HepG2 (cell line): ENCODE measurements around the gene PIP5K1C. TPM values are rescaled to one million over a fixed set of nuclear protein-coding genes. Genes with fewer than 3 reads are reported as not detected.

Source experiments
- CAMTA2 ChIP-seq: sonication (generic); formaldehyde crosslinking; IDR thresholded peaks from 2 replicates; pipeline ENCODE4 v1.4.0; 2020; ENCODE audit warnings: mild to moderate bottlenecking, missing genetic modification reagents, borderline replicate concordance
- MYPOP ChIP-seq: sonication (generic); formaldehyde crosslinking; IDR thresholded peaks from 2 replicates; pipeline ENCODE4 v1.8.1; 2023; ENCODE audit warnings: mild to moderate bottlenecking, moderate library complexity, missing genetic modification reagents
- NBN ChIP-seq: fragments of 450-650 bp; conservative IDR thresholded peaks from 2 replicates; pipeline ENCODE4 v1.6.1; 2017
- NCOA2 ChIP-seq: sonication (generic); formaldehyde crosslinking; IDR thresholded peaks from 2 replicates; pipeline ENCODE4 v1.8.0; 2022; ENCODE audit warnings: inconsistent platforms
- NFIC ChIP-seq: IDR thresholded peaks from 2 replicates; pipeline ENCODE4 v1.6.1; 2012; ENCODE audit warnings: mild to moderate bottlenecking, low read length, inconsistent platforms
- NPAS2 ChIP-seq: sonication (generic); formaldehyde crosslinking; IDR thresholded peaks from 2 replicates; pipeline ENCODE4 v1.8.0; 2022; ENCODE audit warnings: mild to moderate bottlenecking, missing genetic modification reagents, borderline replicate concordance
- TGIF2 ChIP-seq: IDR thresholded peaks from 2 replicates; pipeline ENCODE4 v1.6.1; 2016; ENCODE audit warnings: control low read depth, missing compliant biosample characterization
- THYN1 ChIP-seq: sonication (generic); formaldehyde crosslinking; IDR thresholded peaks from 2 replicates; pipeline ENCODE4 v1.8.1; 2023; ENCODE audit warnings: low read depth, mild to moderate bottlenecking, moderate library complexity, missing genetic modification reagents, borderline replicate concordance
- ZNF253 ChIP-seq: sonication (generic); formaldehyde crosslinking; IDR thresholded peaks from 2 replicates; pipeline ENCODE4 v1.8.0; 2022; ENCODE audit warnings: mild to moderate bottlenecking, missing genetic modification reagents, borderline replicate concordance
- ZNF576 ChIP-seq: sonication (generic); formaldehyde crosslinking; IDR thresholded peaks from 2 replicates; pipeline ENCODE4 v1.4.0; 2020; ENCODE audit warnings: mild to moderate bottlenecking, missing genetic modification reagents
- ZUFSP ChIP-seq: sonication (generic); formaldehyde crosslinking; IDR thresholded peaks from 2 replicates; pipeline ENCODE4 v1.9.0; 2021; ENCODE audit warnings: missing genetic modification reagents, mild to moderate bottlenecking, borderline replicate concordance
- polyA plus RNA-seq, 8 experiments: library from polyadenylated mRNA; depleted of rRNA in 3 of 8; stranded (reverse) in 7 of 8; unstranded in 1 of 8; fragments of >200 nt; fragmentation: Illumina TruSeq in 4 of 8; extraction: Trizol in 4 of 8; gene quantifications; 2 replicates each; pipeline versions ENCODE4 v1.2.1 to v1.2.3, GENCODE V29; 2011 to 2016; ENCODE audit warnings: low read depth in 4 of 8, missing spikeins in 1 of 8, mixed read lengths in 1 of 8; ENCODE audit not compliant: insufficient read depth in 1 of 8
- total RNA-seq, 5 experiments: library from RNA; depleted of rRNA; stranded (reverse); fragments of >200 nt; fragmentation: Illumina TruSeq; extraction: Trizol; gene quantifications; 2 replicates each; pipeline ENCODE4 v1.2.3, GENCODE V29; 2016; ENCODE audit warnings: low read depth in 1 of 5
- TF ChIP-seq, protein P1 (sequence below): fragments of 450-650 bp; IDR thresholded peaks from 2 replicates; pipeline ENCODE4 v1.6.1; 2016
- TF ChIP-seq, protein P2 (sequence below): sonication (generic); formaldehyde crosslinking; IDR thresholded peaks from 2 replicates; pipeline ENCODE4 v1.4.0; 2020; ENCODE audit warnings: missing genetic modification reagents, borderline replicate concordance

The PIP5K1C gene
- total and polyA plus RNA-seq, 2 of the 13 experiments (the other 11 are each of a cell fraction or from before 2014, with no cell fraction given): 3.6 to 4.3 TPM

- TF ChIP-seq, protein P1, sequence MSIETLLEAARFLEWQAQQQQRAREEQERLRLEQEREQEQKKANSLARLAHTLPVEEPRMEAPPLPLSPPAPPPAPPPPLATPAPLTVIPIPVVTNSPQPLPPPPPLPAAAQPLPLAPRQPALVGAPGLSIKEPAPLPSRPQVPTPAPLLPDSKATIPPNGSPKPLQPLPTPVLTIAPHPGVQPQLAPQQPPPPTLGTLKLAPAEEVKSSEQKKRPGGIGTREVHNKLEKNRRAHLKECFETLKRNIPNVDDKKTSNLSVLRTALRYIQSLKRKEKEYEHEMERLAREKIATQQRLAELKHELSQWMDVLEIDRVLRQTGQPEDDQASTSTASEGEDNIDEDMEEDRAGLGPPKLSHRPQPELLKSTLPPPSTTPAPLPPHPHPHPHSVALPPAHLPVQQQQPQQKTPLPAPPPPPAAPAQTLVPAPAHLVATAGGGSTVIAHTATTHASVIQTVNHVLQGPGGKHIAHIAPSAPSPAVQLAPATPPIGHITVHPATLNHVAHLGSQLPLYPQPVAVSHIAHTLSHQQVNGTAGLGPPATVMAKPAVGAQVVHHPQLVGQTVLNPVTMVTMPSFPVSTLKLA: no peak
- TF ChIP-seq NFIC (no peak), NBN (no peak), ZUFSP (CRISPR knock-in tag) (no peak), ZNF253 (CRISPR knock-in tag) (no peak), CAMTA2 (CRISPR knock-in tag) (no peak), NCOA2 (CRISPR knock-in tag) (no peak), ZNF576 (CRISPR knock-in tag) (no peak), NPAS2 (no peak), TGIF2 (CRISPR knock-in tag) (no peak), MYPOP (no peak), THYN1 (no peak)
- TF ChIP-seq, protein P2, sequence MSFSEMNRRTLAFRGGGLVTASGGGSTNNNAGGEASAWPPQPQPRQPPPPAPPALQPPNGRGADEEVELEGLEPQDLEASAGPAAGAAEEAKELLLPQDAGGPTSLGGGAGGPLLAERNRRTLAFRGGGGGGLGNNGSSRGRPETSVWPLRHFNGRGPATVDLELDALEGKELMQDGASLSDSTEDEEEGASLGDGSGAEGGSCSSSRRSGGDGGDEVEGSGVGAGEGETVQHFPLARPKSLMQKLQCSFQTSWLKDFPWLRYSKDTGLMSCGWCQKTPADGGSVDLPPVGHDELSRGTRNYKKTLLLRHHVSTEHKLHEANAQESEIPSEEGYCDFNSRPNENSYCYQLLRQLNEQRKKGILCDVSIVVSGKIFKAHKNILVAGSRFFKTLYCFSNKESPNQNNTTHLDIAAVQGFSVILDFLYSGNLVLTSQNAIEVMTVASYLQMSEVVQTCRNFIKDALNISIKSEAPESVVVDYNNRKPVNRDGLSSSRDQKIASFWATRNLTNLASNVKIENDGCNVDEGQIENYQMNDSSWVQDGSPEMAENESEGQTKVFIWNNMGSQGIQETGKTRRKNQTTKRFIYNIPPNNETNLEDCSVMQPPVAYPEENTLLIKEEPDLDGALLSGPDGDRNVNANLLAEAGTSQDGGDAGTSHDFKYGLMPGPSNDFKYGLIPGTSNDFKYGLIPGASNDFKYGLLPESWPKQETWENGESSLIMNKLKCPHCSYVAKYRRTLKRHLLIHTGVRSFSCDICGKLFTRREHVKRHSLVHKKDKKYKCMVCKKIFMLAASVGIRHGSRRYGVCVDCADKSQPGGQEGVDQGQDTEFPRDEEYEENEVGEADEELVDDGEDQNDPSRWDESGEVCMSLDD (CRISPR knock-in tag): no peak
These were observed 23.6 kb upstream of the PIP5K1C start (continued) for GRCh38 chr19:3723883-3724282.
